ENCODE data around the gene TNFAIP8L3.

TNFAIP8L3 gene

DNA sequence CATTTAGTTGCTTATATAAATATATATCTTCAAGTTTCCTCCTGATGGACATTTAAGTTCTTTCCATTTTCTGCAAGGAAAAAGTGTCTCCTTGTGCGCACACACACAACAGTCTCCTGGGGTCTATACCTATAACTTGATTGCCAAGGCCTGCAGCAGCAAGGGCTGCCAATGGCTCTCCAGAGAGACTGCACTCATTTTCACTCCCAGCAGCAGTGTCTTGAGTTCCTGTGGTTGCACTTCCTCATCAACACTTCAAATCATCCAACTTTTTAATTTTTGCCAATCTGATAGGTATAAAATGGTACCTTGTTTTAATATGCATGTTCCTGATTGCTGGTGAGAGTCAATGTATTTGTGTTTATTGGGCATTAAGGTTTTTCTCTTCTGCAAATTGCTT is 23.1 kb downstream of the TNFAIP8L3 start:
- no peak overlapping the region for H4K8ac ChIP-seq (ENCODE audit: low read depth, low read length)
- no CpG with 5 or more reads among the region's 1 CpG for WGBS (ENCODE audit: extremely low coverage, insufficient coverage, low lambda C conversion rate)

DNA sequence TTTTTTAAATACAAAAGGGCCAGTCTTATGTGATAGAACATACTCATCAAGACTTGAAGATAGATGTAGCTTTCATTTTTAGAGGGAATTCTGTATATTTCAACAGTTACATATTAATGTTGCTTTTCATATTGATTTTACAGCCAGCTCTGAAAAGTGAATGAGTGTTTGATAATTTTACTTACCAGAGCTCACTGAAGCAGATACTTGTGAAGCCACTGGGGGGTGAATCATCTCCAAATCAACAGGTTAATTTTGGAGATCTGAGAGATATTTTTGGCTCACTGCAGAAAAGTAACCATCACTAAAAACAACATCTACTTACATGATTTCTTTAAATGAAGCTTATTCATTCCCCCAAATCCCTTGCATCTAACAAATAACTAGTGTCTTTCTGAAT is 24.7 kb downstream of the TNFAIP8L3 start:
- Histone ChIP-seq H3K36me3 (ENCODE audit: control insufficient read depth, insufficient read depth, low read length) (no peaks in the 10 kb centered on the region), H3K27me3 (ENCODE audit: insufficient read depth, low read length, poor library complexity) (no peaks in the 10 kb centered on the region), H3K23ac (ENCODE audit: low read length) (no peak overlapping the region), H3K9ac (ENCODE audit: low read length) (no peak overlapping the region), H3K4ac (ENCODE audit: low read depth, low read length) (no peak overlapping the region), H3K79me1 (ENCODE audit: low read length) (no peaks in the 10 kb centered on the region), H3K4me3 (ENCODE audit: low read length) (no peak overlapping the region), H3K56ac (ENCODE audit: low read length) (no peak overlapping the region), H3K4me1 (ENCODE audit: control insufficient read depth, low read depth, low read length) (peaks cover 7% of the 10 kb centered on the region), H2AK5ac (ENCODE audit: low read length) (no peak overlapping the region), H3K27ac (ENCODE audit: low read depth, low read length) (no peak overlapping the region), H3K4me2 (ENCODE audit: low read length) (no peak overlapping the region), H3K18ac (ENCODE audit: low read length) (no peak overlapping the region), H3K79me2 (ENCODE audit: control insufficient read depth, insufficient read depth, low read length) (no peaks in the 10 kb centered on the region), H2BK15ac (replicated peaks; ENCODE audit: low read depth) (no peak overlapping the region), H4K8ac (ENCODE audit: low read depth, low read length) (no peak overlapping the region), H2BK5ac (ENCODE audit: low read length) (no peak overlapping the region), H4K5ac (ENCODE audit: low read length) (no peak overlapping the region), H2BK120ac (ENCODE audit: low read depth, low read length) (no peak overlapping the region)
- no peak for DNase-seq

More for the DNA sequence above, 23.1 kb downstream of the TNFAIP8L3 start:
- H4K5ac ChIP-seq (ENCODE audit: low read length), result no peak overlapping the region
- H3K56ac ChIP-seq (ENCODE audit: low read length), result no peak overlapping the region
- no peak overlapping the region for H3K18ac ChIP-seq (ENCODE audit: low read length)
- no peak overlapping the region for H3K23ac ChIP-seq (ENCODE audit: low read length)
- H3K79me2 ChIP-seq (ENCODE audit: control insufficient read depth, insufficient read depth, low read length), result no peaks in the 10 kb centered on the region
- no peaks in the 10 kb centered on the region for H3K36me3 ChIP-seq (ENCODE audit: control insufficient read depth, insufficient read depth, low read length)
- H3K9ac ChIP-seq (ENCODE audit: low read length), result no peak overlapping the region
- no peaks in the 10 kb centered on the region for H3K79me1 ChIP-seq (ENCODE audit: low read length)
- no peak overlapping the region for H3K4me3 ChIP-seq (ENCODE audit: low read length)
- H3K27ac ChIP-seq (ENCODE audit: low read depth, low read length), result no peak overlapping the region
- H2BK5ac ChIP-seq (ENCODE audit: low read length), result no peak overlapping the region
- no peak overlapping the region for H2BK15ac ChIP-seq (replicated peaks; ENCODE audit: low read depth)
- no peak overlapping the region for H2BK120ac ChIP-seq (ENCODE audit: low read depth, low read length)
- no peak for DNase-seq
- H3K4me1 ChIP-seq (ENCODE audit: control insufficient read depth, low read depth, low read length), result peaks cover 7% of the 10 kb centered on the region
- H3K4ac ChIP-seq (ENCODE audit: low read depth, low read length), result no peak overlapping the region
- H3K4me2 ChIP-seq (ENCODE audit: low read length), result no peak overlapping the region
- no peaks in the 10 kb centered on the region for H3K27me3 ChIP-seq (ENCODE audit: insufficient read depth, low read length, poor library complexity)
- no peak overlapping the region for H2AK5ac ChIP-seq (ENCODE audit: low read length)

DNA sequence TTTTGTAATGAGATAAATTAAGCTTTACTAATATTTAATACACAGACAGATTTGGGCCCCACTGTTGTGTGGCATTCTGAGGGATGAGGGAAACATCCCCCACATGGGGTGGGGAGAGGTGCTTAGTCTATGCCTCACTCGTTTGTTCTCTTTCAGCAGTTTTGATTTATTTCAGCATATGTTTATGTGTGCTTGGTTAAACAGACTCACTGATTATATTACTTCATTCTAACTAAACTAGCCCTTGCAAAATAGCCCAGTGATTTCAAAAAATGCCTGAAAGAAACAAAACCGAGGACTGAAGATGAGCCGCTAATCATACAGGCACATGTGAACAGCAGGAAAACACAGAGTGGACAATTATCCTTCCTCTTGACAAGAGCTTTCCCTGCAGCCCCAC is 27.2 kb downstream of the TNFAIP8L3 start:
- no peak for DNase-seq
- Histone ChIP-seq H2AK5ac (ENCODE audit: low read length) (no peak overlapping the region), H3K4ac (ENCODE audit: low read depth, low read length) (no peak overlapping the region), H3K9ac (ENCODE audit: low read length) (no peak overlapping the region), H3K27me3 (ENCODE audit: insufficient read depth, low read length, poor library complexity) (no peaks in the 10 kb centered on the region), H3K79me2 (ENCODE audit: control insufficient read depth, insufficient read depth, low read length) (no peaks in the 10 kb centered on the region), H3K36me3 (ENCODE audit: control insufficient read depth, insufficient read depth, low read length) (no peaks in the 10 kb centered on the region), H2BK5ac (ENCODE audit: low read length) (no peak overlapping the region), H3K4me1 (ENCODE audit: control insufficient read depth, low read depth, low read length) (peaks cover 7% of the 10 kb centered on the region), H3K18ac (ENCODE audit: low read length) (no peak overlapping the region), H3K56ac (ENCODE audit: low read length) (no peak overlapping the region), H3K4me3 (ENCODE audit: low read length) (no peak overlapping the region), H3K79me1 (ENCODE audit: low read length) (no peaks in the 10 kb centered on the region), H2BK15ac (replicated peaks; ENCODE audit: low read depth) (no peak overlapping the region), H4K5ac (ENCODE audit: low read length) (no peak overlapping the region), H3K27ac (ENCODE audit: low read depth, low read length) (no peak overlapping the region), H2BK120ac (ENCODE audit: low read depth, low read length) (no peak overlapping the region), H3K4me2 (ENCODE audit: low read length) (no peak overlapping the region), H3K23ac (ENCODE audit: low read length) (no peak overlapping the region), H4K8ac (ENCODE audit: low read depth, low read length) (no peak overlapping the region)
- WGBS (ENCODE audit: extremely low coverage, insufficient coverage, low lambda C conversion rate), result no CpG with 5 or more reads among the region's 3 CpGs

DNA sequence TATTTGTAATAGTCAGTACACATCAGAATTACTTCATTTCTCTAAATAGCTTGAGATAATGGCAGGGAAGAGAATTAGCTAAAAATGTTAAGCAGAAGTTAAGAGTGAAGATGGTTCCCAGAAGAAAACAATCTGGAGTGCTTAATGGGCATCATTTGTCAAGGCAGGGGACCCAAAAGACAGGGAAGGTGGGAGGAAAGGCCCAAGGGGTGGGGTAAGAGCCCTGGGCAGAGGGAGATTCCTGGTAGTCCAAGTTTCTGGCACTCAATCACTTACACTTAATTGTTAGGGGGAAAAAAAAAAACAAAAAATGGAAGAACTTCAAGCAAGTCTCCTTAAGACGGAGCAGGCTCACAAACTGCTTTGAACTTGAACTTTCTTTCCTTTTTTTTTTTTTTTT is 28.9 kb downstream of the TNFAIP8L3 start:
- no peak overlapping the region for H3K27ac ChIP-seq (ENCODE audit: low read depth, low read length)
- H3K18ac ChIP-seq (ENCODE audit: low read length), result no peak overlapping the region
- no peaks in the 10 kb centered on the region for H3K79me1 ChIP-seq (ENCODE audit: low read length)
- no peak overlapping the region for H4K8ac ChIP-seq (ENCODE audit: low read depth, low read length)
- H4K5ac ChIP-seq (ENCODE audit: low read length), result no peak overlapping the region
- H2BK15ac ChIP-seq (replicated peaks; ENCODE audit: low read depth), result no peak overlapping the region
- H3K4me1 ChIP-seq (ENCODE audit: control insufficient read depth, low read depth, low read length), result peaks cover 7% of the 10 kb centered on the region
- no peak overlapping the region for H3K4me2 ChIP-seq (ENCODE audit: low read length)
- no peak overlapping the region for H2BK5ac ChIP-seq (ENCODE audit: low read length)
- H3K23ac ChIP-seq (ENCODE audit: low read length), result no peak overlapping the region
- H3K4me3 ChIP-seq (ENCODE audit: low read length), result no peak overlapping the region
- H3K27me3 ChIP-seq (ENCODE audit: insufficient read depth, low read length, poor library complexity), result no peaks in the 10 kb centered on the region
- H3K9ac ChIP-seq (ENCODE audit: low read length), result no peak overlapping the region
- no peak for DNase-seq
- no CpG with 5 or more reads among the region's 1 CpG for WGBS (ENCODE audit: extremely low coverage, insufficient coverage, low lambda C conversion rate)
- no peaks in the 10 kb centered on the region for H3K79me2 ChIP-seq (ENCODE audit: control insufficient read depth, insufficient read depth, low read length)
- H3K36me3 ChIP-seq (ENCODE audit: control insufficient read depth, insufficient read depth, low read length), result no peaks in the 10 kb centered on the region
- no peak overlapping the region for H3K56ac ChIP-seq (ENCODE audit: low read length)
- no peak overlapping the region for H2AK5ac ChIP-seq (ENCODE audit: low read length)
- no peak overlapping the region for H3K4ac ChIP-seq (ENCODE audit: low read depth, low read length)
- H2BK120ac ChIP-seq (ENCODE audit: low read depth, low read length), result no peak overlapping the region

DNA sequence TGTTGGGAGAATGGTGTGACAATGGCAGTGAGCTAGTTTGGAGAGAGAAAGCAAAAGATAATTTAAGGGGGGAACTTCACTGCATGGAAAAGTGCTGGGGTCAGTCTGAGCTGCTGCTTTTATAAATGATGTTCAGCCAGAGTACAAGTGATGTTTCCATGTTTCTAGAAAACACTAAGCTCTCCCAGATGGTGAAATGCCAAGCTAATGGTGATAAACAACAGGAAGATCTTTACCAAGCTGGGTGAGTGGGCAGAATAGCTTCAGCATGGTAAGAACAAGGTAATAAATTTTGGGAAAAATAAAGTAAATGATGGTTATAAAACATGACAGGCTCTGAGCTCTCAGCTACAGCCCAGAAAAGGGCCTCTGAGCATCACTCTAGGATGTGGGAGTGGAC is 29.4 kb downstream of the TNFAIP8L3 start:
- no peak overlapping the region for H3K9ac ChIP-seq (ENCODE audit: low read length)
- no peak overlapping the region for H2BK5ac ChIP-seq (ENCODE audit: low read length)
- H2BK120ac ChIP-seq (ENCODE audit: low read depth, low read length), result no peak overlapping the region
- no peak overlapping the region for H3K56ac ChIP-seq (ENCODE audit: low read length)
- H2AK5ac ChIP-seq (ENCODE audit: low read length), result no peak overlapping the region
- no peaks in the 10 kb centered on the region for H3K27me3 ChIP-seq (ENCODE audit: insufficient read depth, low read length, poor library complexity)
- peaks cover 5% of the 10 kb centered on the region for H3K4me1 ChIP-seq (ENCODE audit: control insufficient read depth, low read depth, low read length)
- no peak overlapping the region for H3K4ac ChIP-seq (ENCODE audit: low read depth, low read length)
- no peak overlapping the region for H3K18ac ChIP-seq (ENCODE audit: low read length)
- no peaks in the 10 kb centered on the region for H3K36me3 ChIP-seq (ENCODE audit: control insufficient read depth, insufficient read depth, low read length)
- H3K4me3 ChIP-seq (ENCODE audit: low read length), result no peak overlapping the region
- no peak for DNase-seq
- H3K23ac ChIP-seq (ENCODE audit: low read length), result no peak overlapping the region
- H4K5ac ChIP-seq (ENCODE audit: low read length), result no peak overlapping the region
- no peak overlapping the region for H2BK15ac ChIP-seq (replicated peaks; ENCODE audit: low read depth)
- no peak overlapping the region for H3K27ac ChIP-seq (ENCODE audit: low read depth, low read length)
- H3K79me1 ChIP-seq (ENCODE audit: low read length), result no peaks in the 10 kb centered on the region
- H4K8ac ChIP-seq (ENCODE audit: low read depth, low read length), result no peak overlapping the region
- no peaks in the 10 kb centered on the region for H3K79me2 ChIP-seq (ENCODE audit: control insufficient read depth, insufficient read depth, low read length)
- no peak overlapping the region for H3K4me2 ChIP-seq (ENCODE audit: low read length)

DNA sequence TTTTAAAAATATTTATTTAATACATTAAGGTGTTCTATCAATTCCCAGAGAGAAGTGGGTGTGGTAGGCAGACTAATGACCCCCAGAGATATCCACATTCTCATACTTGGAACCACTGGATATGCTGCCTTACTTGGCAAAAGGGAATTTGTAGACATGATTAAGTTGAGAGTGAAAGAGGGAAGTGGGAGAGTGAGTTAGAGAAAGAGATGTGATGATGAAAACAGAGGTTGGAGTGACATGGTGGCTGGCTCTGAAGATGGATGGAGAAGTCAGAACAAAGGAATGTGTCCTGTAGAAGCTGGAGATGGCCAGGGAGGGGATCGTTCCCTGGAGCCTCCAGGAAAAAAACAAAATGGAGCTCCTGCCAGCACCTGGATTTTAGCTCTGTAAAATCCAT is 32.0 kb downstream of the TNFAIP8L3 start:
- Histone ChIP-seq H4K5ac (ENCODE audit: low read length) (no peak overlapping the region), H3K9ac (ENCODE audit: low read length) (no peak overlapping the region), H3K4me3 (ENCODE audit: low read length) (no peak overlapping the region), H3K4ac (ENCODE audit: low read depth, low read length) (no peak overlapping the region), H2BK15ac (replicated peaks; ENCODE audit: low read depth) (no peak overlapping the region), H4K8ac (ENCODE audit: low read depth, low read length) (no peak overlapping the region), H3K4me2 (ENCODE audit: low read length) (no peak overlapping the region), H3K27ac (ENCODE audit: low read depth, low read length) (no peak overlapping the region), H2BK120ac (ENCODE audit: low read depth, low read length) (no peak overlapping the region), H3K27me3 (ENCODE audit: insufficient read depth, low read length, poor library complexity) (no peaks in the 10 kb centered on the region), H3K56ac (ENCODE audit: low read length) (no peak overlapping the region), H2BK5ac (ENCODE audit: low read length) (no peak overlapping the region), H2AK5ac (ENCODE audit: low read length) (no peak overlapping the region), H3K79me2 (ENCODE audit: control insufficient read depth, insufficient read depth, low read length) (no peaks in the 10 kb centered on the region), H3K36me3 (ENCODE audit: control insufficient read depth, insufficient read depth, low read length) (no peaks in the 10 kb centered on the region), H3K23ac (ENCODE audit: low read length) (no peak overlapping the region), H3K79me1 (ENCODE audit: low read length) (no peaks in the 10 kb centered on the region), H3K18ac (ENCODE audit: low read length) (no peak overlapping the region), H3K4me1 (ENCODE audit: control insufficient read depth, low read depth, low read length) (no peaks in the 10 kb centered on the region)
- WGBS (ENCODE audit: extremely low coverage, insufficient coverage, low lambda C conversion rate), result no CpG with 5 or more reads among the region's 1 CpG
- DNase-seq, result no peak

Measured in mesendoderm (in vitro differentiated cells).